ENCODE data around the gene CLDN5. TPM values are rescaled to one million over a fixed set of nuclear protein-coding genes. Genes with fewer than 3 reads are reported as not detected.

CLDN5 gene
- 9.3 TPM for total RNA-seq
- long read RNA-seq, transcript CLDN5-201 (1 exons, 2,357 nt): major isoform, 68 of 69 reads
- long read RNA-seq, partial matches to known transcripts: 0 of 69 reads
- long read RNA-seq, other reads (novel, unspliced or antisense): 0 of 69 reads

GRCh38 chr22:19524170-19525115, at the start of gene CLDN5:
CLDN5 (minus strand) TSS chr22:19524410; CDS start chr22:19524255, 155 bp downstream.
- intact Hi-C loops (cut with DNase I): no loop called here
- peak; percentile 80 for DNase-seq (ENCODE audit: low spot score)

- intact Hi-C loops (cut with DNase I): no loop called here
- DNase-seq (ENCODE audit: low spot score): no peak
These were observed 47.8 kb upstream of the CLDN5 start for GRCh38 chr22:19571995-19572394.

GRCh38 chr22:19571207-19571795, 47.1 kb upstream of the CLDN5 start:
- intact Hi-C loops (cut with DNase I): no loop called here
- no peak for DNase-seq (ENCODE audit: low spot score)

- intact Hi-C loops (cut with DNase I): loop anchor here (10.0 kb wide), 1 partner anchor 55 kb away; no protein-coding TSS in a partner anchor
- no peak for DNase-seq (ENCODE audit: low spot score)
These were observed 45.8 kb upstream of the CLDN5 start for GRCh38 chr22:19569976-19570375.

GRCh38 chr22:19569276-19569640, 45.0 kb upstream of the CLDN5 start:
- no peak for DNase-seq (ENCODE audit: low spot score)
- intact Hi-C loops (cut with DNase I): loop anchor here (10.0 kb wide), 1 partner anchor 54 kb away; no protein-coding TSS in a partner anchor

GRCh38 chr22:19568337-19569275, 44.4 kb upstream of the CLDN5 start:
- intact Hi-C loops (cut with DNase I): loop anchor here (10.0 kb wide), 1 partner anchor 54 kb away; no protein-coding TSS in a partner anchor

GRCh38 chr22:19567157-19568009, 43.2 kb upstream of the CLDN5 start:
- intact Hi-C loops (cut with DNase I): loop anchor here (10.0 kb wide), 1 partner anchor 53 kb away; no protein-coding TSS in a partner anchor
- DNase-seq (ENCODE audit: low spot score): peak; percentile 76

More at GRCh38 chr22:19568337-19569275, 44.4 kb upstream of the CLDN5 start:
- no peak for DNase-seq (ENCODE audit: low spot score)

- intact Hi-C loops (cut with DNase I): loop anchor here (10.0 kb wide), 1 partner anchor 52 kb away; no protein-coding TSS in a partner anchor
- DNase-seq (ENCODE audit: low spot score): no peak
These were observed 42.3 kb upstream of the CLDN5 start for GRCh38 chr22:19566279-19567156.

- peak; percentile 7 for DNase-seq (ENCODE audit: low spot score)
- intact Hi-C loops (cut with DNase I): loop anchor here (10.0 kb wide), 1 partner anchor 51 kb away; no protein-coding TSS in a partner anchor
These were observed 41.4 kb upstream of the CLDN5 start for GRCh38 chr22:19565382-19566278.

GRCh38 chr22:19559956-19560355, 35.7 kb upstream of the CLDN5 start:
- peak; percentile 38 for DNase-seq (ENCODE audit: low spot score)
- intact Hi-C loops (cut with DNase I): loop anchor here (10.0 kb wide), 1 partner anchor 45 kb away; no protein-coding TSS in a partner anchor

- peak; percentile 72 for DNase-seq (ENCODE audit: low spot score)
- intact Hi-C loops (cut with DNase I): no loop called here
These were observed 35.2 kb upstream of the CLDN5 start for GRCh38 chr22:19559324-19559811.

GRCh38 chr22:19556963-19557545, 32.8 kb upstream of the CLDN5 start:
- intact Hi-C loops (cut with DNase I): no loop called here
- DNase-seq (ENCODE audit: low spot score): no peak

GRCh38 chr22:19555651-19556050, 31.4 kb upstream of the CLDN5 start:
- no peak for DNase-seq (ENCODE audit: low spot score)
- intact Hi-C loops (cut with DNase I): no loop called here

GRCh38 chr22:19554834-19555404, 30.7 kb upstream of the CLDN5 start:
- intact Hi-C loops (cut with DNase I): no loop called here
- no peak for DNase-seq (ENCODE audit: low spot score)

GRCh38 chr22:19553201-19553600, 29.0 kb upstream of the CLDN5 start:
- intact Hi-C loops (cut with DNase I): no loop called here
- DNase-seq (ENCODE audit: low spot score): no peak
